CD14-positive monocyte (primary cell): ENCODE data around the gene PRSS33. TPM values are rescaled to one million over a fixed set of nuclear protein-coding genes. Genes with fewer than 3 reads are reported as not detected.

ENCODE experiments used
- DNase-seq, 3 donors: peaks; one replicate each; pipeline ENCODE4 v3.0.0-alpha.2; 2011 to 2022
- H2AFZ ChIP-seq: 2 replicates; pipeline ENCODE4 v1.6.0; 2012; ENCODE audit warnings: mild to moderate bottlenecking, low read depth, low read length, inconsistent platforms; ENCODE audit not compliant: insufficient read depth, poor library complexity, severe bottlenecking
- H3K27ac ChIP-seq, 2 donors: 1 replicate in 1 of 2; 2 replicates in 1 of 2; pipeline ENCODE4 v1.5.1; 2012 to 2013; ENCODE audit warnings: low read length in 2 of 2, control low read depth in 1 of 2, inconsistent platforms in 1 of 2, low read depth in 1 of 2, mild to moderate bottlenecking in 1 of 2
- H3K27me3 ChIP-seq, 2 donors: one replicate each; pipeline versions ENCODE4 v1.6.0 to v1.6.1; 2011 to 2013; ENCODE audit warnings: low read length in 2 of 2; ENCODE audit not compliant: control insufficient read depth in 2 of 2, insufficient read depth in 2 of 2
- H3K36me3 ChIP-seq, 2 donors: replicated peaks in 1 of 2; 1 replicate in 1 of 2; 2 replicates in 1 of 2; pipeline versions ENCODE4 v1.5.1 to v1.6.1; 2012 to 2013; ENCODE audit warnings: low read length in 2 of 2, control low read depth in 1 of 2, inconsistent platforms in 1 of 2, mild to moderate bottlenecking in 1 of 2; ENCODE audit not compliant: insufficient read depth in 2 of 2, control insufficient read depth in 1 of 2
- H3K4me1 ChIP-seq, 2 donors: 1 replicate in 1 of 2; 2 replicates in 1 of 2; pipeline versions ENCODE4 v1.5.1 to v1.6.1; 2012 to 2013; ENCODE audit warnings: low read length in 2 of 2, control low read depth in 1 of 2, inconsistent platforms in 1 of 2, mild to moderate bottlenecking in 1 of 2, moderate library complexity in 1 of 2; ENCODE audit not compliant: insufficient read depth in 2 of 2, control insufficient read depth in 1 of 2
- H3K4me2 ChIP-seq: replicated peaks from 2 replicates; pipeline ENCODE3; 2012; ENCODE audit warnings: low read length, moderate library complexity, mild to moderate bottlenecking; ENCODE audit not compliant: poor library complexity, severe bottlenecking; ENCODE audit errors: extremely low read depth
- H3K4me3 ChIP-seq, 3 experiments: fragments of 200-600 bp in 1 of 3; sonication (generic) in 1 of 3; replicated peaks in 1 of 3; 1 replicate in 2 of 3; 2 replicates in 1 of 3; pipeline ENCODE4 v1.5.1; 2011 to 2013; ENCODE audit warnings: low read length in 3 of 3, mild to moderate bottlenecking in 3 of 3, control low read depth in 2 of 3, low read depth in 2 of 3, inconsistent platforms in 1 of 3, moderate library complexity in 1 of 3
- H3K79me2 ChIP-seq: 2 replicates; pipeline ENCODE4 v1.6.0; 2012; ENCODE audit warnings: mild to moderate bottlenecking, control low read depth, inconsistent platforms, low read length, moderate library complexity; ENCODE audit not compliant: insufficient read depth
- H3K9ac ChIP-seq: 2 replicates; pipeline ENCODE4 v1.6.0; 2017; ENCODE audit warnings: low read length, mild to moderate bottlenecking; ENCODE audit not compliant: insufficient read depth, poor library complexity, severe bottlenecking
- H3K9me3 ChIP-seq, 2 donors: replicated peaks in 1 of 2; 1 replicate in 1 of 2; 2 replicates in 1 of 2; pipeline versions ENCODE4 v1.5.1 to v1.6.1; 2012 to 2013; ENCODE audit warnings: low read length in 2 of 2, control low read depth in 1 of 2; ENCODE audit not compliant: control insufficient read depth in 1 of 2, insufficient read depth in 1 of 2
- H4K20me1 ChIP-seq: 2 replicates; pipeline ENCODE4 v1.6.0; 2012; ENCODE audit warnings: mild to moderate bottlenecking, low read length, control low read depth, moderate library complexity; ENCODE audit not compliant: insufficient read depth
- H3K27ac Mint-ChIP-seq, 7 donors: one replicate each; pipeline ENCODE4 v1.8.0; 2020; ENCODE audit warnings: mild to moderate bottlenecking in 7 of 7, mixed read lengths in 7 of 7, moderate library complexity in 6 of 7, inconsistent platforms in 2 of 7
- H3K27me3 Mint-ChIP-seq, 3 donors: one replicate each; pipeline ENCODE4 v1.8.0; 2021 to 2022; ENCODE audit warnings: low read depth in 3 of 3, mild to moderate bottlenecking in 3 of 3, mixed read lengths in 3 of 3, moderate library complexity in 3 of 3, inconsistent platforms in 1 of 3
- H3K36me3 Mint-ChIP-seq, 2 donors: one replicate each; pipeline ENCODE4 v1.8.0; 2020; ENCODE audit warnings: mixed read lengths in 2 of 2, inconsistent platforms in 1 of 2, mild to moderate bottlenecking in 1 of 2
- H3K4me1 Mint-ChIP-seq: one replicate; pipeline ENCODE4 v1.8.0; 2020; ENCODE audit warnings: mild to moderate bottlenecking, mixed read lengths
- H3K4me3 Mint-ChIP-seq, 2 donors: one replicate each; pipeline ENCODE4 v1.8.0; 2020; ENCODE audit warnings: mild to moderate bottlenecking in 2 of 2, mixed read lengths in 2 of 2, moderate library complexity in 1 of 2
- H3K9me3 Mint-ChIP-seq, 7 donors: one replicate each; pipeline ENCODE4 v1.8.0; 2020 to 2022; ENCODE audit warnings: mixed read lengths in 7 of 7, mild to moderate bottlenecking in 6 of 7, moderate library complexity in 6 of 7, inconsistent platforms in 2 of 7
- CTCF ChIP-seq: fragments of 200-600 bp; IDR thresholded peaks from one replicate; pipeline ENCODE4 v1.8.0; 2022; ENCODE audit warnings: antibody characterized with exemption, mild to moderate bottlenecking
- WGBS: methylation state at CpG from one replicate; pipeline ENCODE4 v1.1.5; 2013; ENCODE audit warnings: missing lambda C conversion rate; ENCODE audit not compliant: insufficient coverage; 5-methylcytosine and 5-hydroxymethylcytosine counted together
- intact Hi-C, 2 donors: fragments of 100-400 bp; cut with micrococcal nuclease; formaldehyde crosslinking; loops; one replicate each; pipeline versions ENCODE4 v1.15.0 to v1.15.1; 2023
- polyA plus RNA-seq, 3 donors: library from polyadenylated mRNA; depleted of rRNA in 1 of 3; unstranded in 2 of 3; stranded (reverse) in 1 of 3; fragments of 300-500 nt in 2 of 3; fragments of >200 nt in 1 of 3; fragmentation: Illumina TruSeq in 2 of 3; gene quantifications; 1 replicate in 2 of 3; 2 replicates in 1 of 3; pipeline ENCODE4 v1.2.3, GENCODE V29; 2012 to 2021

Gene PRSS33
- polyA plus RNA-seq, 3 donors, result 0.05 TPM; not detected in 2

- Histone ChIP-seq H3K79me2 (no peaks in the 10 kb centered on the region), H3K9me3 (no peaks in the 10 kb centered on the region), H3K4me2 (peak overlapping the region; percentile 87), H3K4me3 (peak overlapping the region in 1 of 3 experiments; percentile 78), H3K27me3 (peaks cover 6 to 43% of the 10 kb centered on the region in 2 donors), H4K20me1 (no peaks in the 10 kb centered on the region), H3K27ac (no peak overlapping the region), H3K36me3 (no peaks in the 10 kb centered on the region), H3K9ac (no peak overlapping the region), H2AFZ (no peak overlapping the region), H3K4me1 (peaks cover 17 to 22% of the 10 kb centered on the region in 2 donors)
- peaks cover 33 to 65% (median 48%) of the 10 kb centered on the region in 3 donors for H3K27me3 Mint-ChIP-seq
- peaks cover 0 to 2% (median 0%) of the 10 kb centered on the region in 7 donors for H3K9me3 Mint-ChIP-seq
- no peak for DNase-seq
- WGBS, result 87% methylated on average over 5 of the region's 15 CpGs
- intact Hi-C loops, result loop anchor here (1.0 to 5.0 kb wide), 2 partner anchors 8 to 36 kb away; no protein-coding TSS in a partner anchor
- H3K36me3 Mint-ChIP-seq, result peaks cover 0 to 4% of the 10 kb centered on the region in 2 donors
- peak; percentile 1 for TF ChIP-seq CTCF
- peaks cover 23% of the 10 kb centered on the region for H3K4me1 Mint-ChIP-seq
- H3K4me3 Mint-ChIP-seq, result peak overlapping the region; percentile 53 to 85
- peak overlapping the region in 1 of 7 donors; percentile 57 for H3K27ac Mint-ChIP-seq
Observed at GRCh38 chr16:2786061-2786825, 1.1 kb downstream of the PRSS33 start.

GRCh38 chr16:2785101-2785991 is 2.0 kb downstream of the PRSS33 start:
- peak; percentile 36 for TF ChIP-seq CTCF
- 8% methylated on average over 71 of the region's 79 CpGs for WGBS
- Mint-ChIP-seq H3K36me3 (peaks cover 0 to 4% of the 10 kb centered on the region in 2 donors), H3K4me3 (peak overlapping the region; percentile 77 to 91), H3K4me1 (peaks cover 19% of the 10 kb centered on the region), H3K27ac (no peak overlapping the region), H3K9me3 (peaks cover 0 to 2% (median 0%) of the 10 kb centered on the region in 7 donors), H3K27me3 (peaks cover 33 to 68% (median 47%) of the 10 kb centered on the region in 3 donors)
- Histone ChIP-seq H4K20me1 (no peaks in the 10 kb centered on the region), H3K79me2 (no peaks in the 10 kb centered on the region), H3K9me3 (no peaks in the 10 kb centered on the region), H3K4me1 (peaks cover 17 to 22% of the 10 kb centered on the region in 2 donors), H3K4me2 (peak overlapping the region; percentile 87), H3K4me3 (peak overlapping the region in 2 of 3 experiments; percentile 38 to 78), H2AFZ (peak overlapping the region; percentile 92), H3K36me3 (no peaks in the 10 kb centered on the region), H3K27ac (peak overlapping the region in 1 of 2 donors; percentile 31), H3K9ac (peak overlapping the region; percentile 69), H3K27me3 (peaks cover 6 to 43% of the 10 kb centered on the region in 2 donors)
- intact Hi-C loops, result loop anchor here in 1 of 2 donors (5.0 kb wide), 1 partner anchor 37 kb away; no protein-coding TSS in a partner anchor
- peak in 2 of 3 donors; percentile 23 to 25 for DNase-seq
